ENCODE results near the gene MUC4. TPM values are rescaled to one million over a fixed set of nuclear protein-coding genes. Genes with fewer than 3 reads are reported as not detected.
"Not testable (repeated sequence)": the region's sequence is repeated elsewhere in the genome, so short reads cannot be mapped to it uniquely, and the experiment has no call there.

Gene MUC4
- polyA plus RNA-seq, 1 donor: 4.4 TPM

DNA sequence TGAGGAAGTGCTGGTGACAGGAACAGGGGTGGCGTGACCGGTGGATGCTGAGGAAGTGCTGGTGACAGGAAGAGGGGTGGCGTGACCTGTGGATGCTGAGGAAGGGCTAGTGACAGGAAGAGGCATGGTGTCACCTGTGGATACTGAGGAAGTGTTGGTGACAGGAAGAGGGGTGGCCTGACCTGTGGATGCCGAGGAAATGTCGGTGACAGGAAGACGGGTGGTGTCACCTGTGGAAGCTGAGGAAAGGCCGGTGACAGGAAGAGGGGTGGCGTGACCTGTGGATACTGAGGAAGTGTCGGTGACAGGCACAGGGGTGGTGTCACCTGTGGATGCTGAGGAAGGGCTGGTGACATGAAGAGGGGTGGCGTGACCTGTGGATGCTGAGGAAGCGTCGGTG is 30.5 kb downstream of the MUC4 start:
- not testable (repeated sequence) for H3K4me1 ChIP-seq (ENCODE audit: control insufficient read depth, insufficient read depth, low read length); H3K27me3 ChIP-seq (ENCODE audit: control insufficient read depth, insufficient read depth, low read length); H3K9me3 ChIP-seq (ENCODE audit: control insufficient read depth, low read depth, low read length); H3K36me3 ChIP-seq (ENCODE audit: control insufficient read depth, insufficient read depth, low read length); DNase-seq; H3K27ac ChIP-seq (ENCODE audit: low read length); H3K4me3 ChIP-seq (ENCODE audit: low read length)
- 91% methylated on average over 7 of the region's 12 CpGs for WGBS (ENCODE audit: insufficient coverage, low lambda C conversion rate)

DNA sequence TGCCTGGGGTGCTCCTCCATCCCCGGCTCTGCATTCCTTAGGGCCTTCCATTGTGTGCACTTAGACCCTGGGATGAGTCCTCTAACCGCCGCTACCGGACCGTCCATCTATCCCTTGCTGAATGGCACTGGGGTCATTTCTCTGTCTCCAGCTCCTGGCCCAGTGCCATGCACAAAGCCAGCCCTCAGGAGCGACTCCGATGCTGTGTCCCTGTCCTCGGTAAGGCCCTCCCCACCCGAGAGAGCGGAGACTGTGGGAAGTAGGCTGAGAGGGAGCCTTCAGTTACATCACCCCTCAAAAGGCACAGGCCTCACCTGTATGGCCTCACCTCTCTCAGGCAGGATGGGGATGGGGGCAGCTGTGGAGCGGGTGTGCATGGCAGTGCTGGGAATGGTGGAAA is 33.8 kb downstream of the MUC4 start:
- Histone ChIP-seq H3K27me3 (ENCODE audit: control insufficient read depth, insufficient read depth, low read length) (no peaks in the 10 kb centered on the region), H3K27ac (ENCODE audit: low read length) (no peak overlapping the region), H3K9me3 (ENCODE audit: control insufficient read depth, low read depth, low read length) (no peaks in the 10 kb centered on the region), H3K4me1 (ENCODE audit: control insufficient read depth, insufficient read depth, low read length) (no peaks in the 10 kb centered on the region), H3K36me3 (ENCODE audit: control insufficient read depth, insufficient read depth, low read length) (no peaks in the 10 kb centered on the region), H3K4me3 (ENCODE audit: low read length) (no peak overlapping the region)
- DNase-seq: no peak
- no CpG with 5 or more reads among the region's 11 CpGs for WGBS (ENCODE audit: insufficient coverage, low lambda C conversion rate)

DNA sequence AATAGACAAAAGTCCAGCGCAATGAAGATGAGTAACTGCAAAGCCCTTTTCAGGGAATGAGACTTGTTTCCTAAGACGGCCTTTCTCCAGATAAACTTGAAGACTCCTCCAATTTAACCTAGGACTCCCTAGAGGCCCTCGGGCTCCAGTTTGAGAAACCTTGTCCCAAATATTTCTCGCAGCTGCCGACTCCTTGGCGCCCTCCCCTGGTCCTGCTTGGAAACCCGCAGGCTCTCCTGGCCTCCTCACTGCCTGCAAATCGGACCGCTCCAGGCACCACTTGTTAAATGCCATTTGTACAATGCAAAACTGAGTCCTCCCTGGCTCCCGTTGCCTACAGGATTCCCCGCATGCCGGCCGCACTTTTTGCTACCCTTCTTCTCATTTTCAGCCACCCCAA is 36.8 kb downstream of the MUC4 start:
- DNase-seq: no peak
- 43% methylated on average over 3 of the region's 13 CpGs for WGBS (ENCODE audit: insufficient coverage, low lambda C conversion rate)

DNA sequence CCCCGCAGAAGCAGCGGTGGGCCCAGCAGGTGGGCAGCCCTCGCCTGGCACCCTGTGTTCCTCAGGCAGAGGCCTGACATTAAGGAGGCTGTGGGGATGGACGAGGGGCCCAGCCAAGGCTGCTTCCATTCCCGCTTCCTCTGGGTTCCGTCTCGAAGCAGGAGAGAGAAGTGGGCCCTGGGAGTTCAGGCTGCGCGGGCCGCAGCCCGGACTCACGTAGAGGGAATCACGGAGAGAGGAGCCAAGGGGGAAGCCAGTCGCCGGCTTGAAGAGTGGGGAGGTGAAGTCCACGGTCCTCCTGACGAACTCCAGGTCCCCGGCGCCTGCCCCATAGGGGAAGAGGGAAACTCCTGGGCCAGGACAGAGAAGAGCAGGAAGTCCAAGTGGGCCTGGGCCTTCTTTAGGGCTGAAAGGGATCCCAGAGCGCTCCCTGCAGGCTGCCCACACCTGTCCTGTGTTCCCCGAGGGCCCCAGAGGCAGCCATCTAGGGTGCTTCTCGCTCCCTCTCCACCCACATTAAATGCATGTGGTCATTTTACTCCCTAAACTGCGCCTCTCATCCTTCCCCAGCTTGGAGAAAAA is 37.7 kb downstream of the MUC4 start:
- Histone ChIP-seq H3K27ac (ENCODE audit: low read length) (no peak overlapping the region), H3K27me3 (ENCODE audit: control insufficient read depth, insufficient read depth, low read length) (no peaks in the 10 kb centered on the region), H3K36me3 (ENCODE audit: control insufficient read depth, insufficient read depth, low read length) (no peaks in the 10 kb centered on the region), H3K4me1 (ENCODE audit: control insufficient read depth, insufficient read depth, low read length) (no peaks in the 10 kb centered on the region), H3K4me3 (ENCODE audit: low read length) (no peak overlapping the region), H3K9me3 (ENCODE audit: control insufficient read depth, low read depth, low read length) (no peaks in the 10 kb centered on the region)
- no peak for DNase-seq
- 100% methylated on average over 1 of the region's 23 CpGs for WGBS (ENCODE audit: insufficient coverage, low lambda C conversion rate)

More for the DNA sequence above, 36.8 kb downstream of the MUC4 start:
- H3K4me3 ChIP-seq (ENCODE audit: low read length): no peak overlapping the region
- H3K4me1 ChIP-seq (ENCODE audit: control insufficient read depth, insufficient read depth, low read length): no peaks in the 10 kb centered on the region
- H3K36me3 ChIP-seq (ENCODE audit: control insufficient read depth, insufficient read depth, low read length): no peaks in the 10 kb centered on the region
- H3K9me3 ChIP-seq (ENCODE audit: control insufficient read depth, low read depth, low read length): no peaks in the 10 kb centered on the region
- no peaks in the 10 kb centered on the region for H3K27me3 ChIP-seq (ENCODE audit: control insufficient read depth, insufficient read depth, low read length)
- no peak overlapping the region for H3K27ac ChIP-seq (ENCODE audit: low read length)

DNA sequence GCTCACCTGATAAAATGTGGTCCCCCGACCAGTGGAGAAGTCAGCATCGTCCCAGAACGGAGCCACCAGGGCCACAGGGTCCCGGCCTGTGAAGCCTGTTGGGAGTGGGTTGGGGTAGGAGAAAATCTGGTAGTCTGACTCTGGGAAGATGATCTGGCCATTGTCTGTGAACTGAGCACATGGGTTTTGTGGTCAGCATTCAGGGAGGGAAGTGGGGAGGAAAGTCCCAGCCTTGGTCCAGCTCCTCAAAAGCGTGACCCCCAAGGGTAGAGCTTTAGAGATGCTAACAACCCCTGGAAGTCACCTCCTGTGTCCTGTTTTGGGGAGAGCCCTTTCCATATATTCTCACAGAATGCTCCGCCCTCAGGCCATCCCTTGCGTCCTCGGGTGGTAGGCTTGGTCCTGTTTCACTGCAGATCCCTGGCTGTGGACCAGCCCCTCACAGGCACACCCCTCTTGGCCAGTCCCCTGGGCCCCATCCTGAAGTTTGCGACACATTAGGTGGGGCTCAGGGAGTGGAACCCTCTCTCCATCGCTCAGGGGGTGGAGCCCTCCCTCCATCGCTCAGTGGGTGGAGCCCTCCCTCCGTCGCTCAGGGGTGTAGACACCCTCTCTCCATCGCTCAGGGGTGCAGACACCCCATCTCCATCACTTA is 40.0 kb downstream of the MUC4 start:
- WGBS (ENCODE audit: insufficient coverage, low lambda C conversion rate): no CpG with 5 or more reads among the region's 14 CpGs
- no peak for DNase-seq
- H3K9me3 ChIP-seq (ENCODE audit: control insufficient read depth, low read depth, low read length): peaks cover 6% of the 10 kb centered on the region

DNA sequence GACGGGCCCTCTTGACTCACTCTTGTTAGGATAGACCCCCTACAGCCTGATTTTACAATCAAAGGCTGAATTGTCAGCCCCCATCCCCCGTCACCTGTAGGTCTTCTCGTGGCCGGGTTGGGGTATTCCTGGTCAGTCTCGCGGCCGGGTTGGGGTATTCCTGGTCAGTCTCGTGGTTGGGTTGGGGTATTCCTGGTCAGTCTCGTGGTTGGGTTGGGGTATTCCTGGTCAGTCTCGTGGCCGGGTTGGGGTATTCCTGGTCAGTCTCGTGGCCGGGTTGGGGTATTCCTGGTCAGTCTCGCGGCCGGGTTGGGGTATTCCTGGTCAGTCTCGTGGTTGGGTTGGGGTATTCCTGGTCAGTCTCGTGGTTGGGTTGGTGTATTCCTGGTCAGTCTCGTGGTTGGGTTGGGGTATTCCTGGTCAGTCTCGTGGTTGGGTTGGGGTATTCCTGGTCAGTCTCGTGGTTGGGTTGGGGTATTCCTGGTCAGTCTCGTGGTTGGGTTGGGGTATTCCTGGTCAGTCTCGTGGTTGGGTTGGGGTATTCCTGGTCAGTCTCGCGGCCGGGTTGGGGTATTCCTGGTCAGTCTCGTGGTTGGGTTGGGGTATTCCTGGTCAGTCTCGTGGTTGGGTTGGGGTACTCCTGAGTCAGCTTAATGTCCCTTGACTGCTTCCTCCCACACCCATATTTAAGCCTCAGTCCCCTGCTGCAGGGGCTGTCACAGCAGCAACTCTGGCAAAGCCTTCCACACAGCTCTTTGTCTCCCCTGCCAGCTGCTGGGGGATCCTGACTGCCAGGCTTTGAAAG is 40.7 kb downstream of the MUC4 start:
- not testable (repeated sequence) for H3K4me3 ChIP-seq (ENCODE audit: low read length); H3K27me3 ChIP-seq (ENCODE audit: control insufficient read depth, insufficient read depth, low read length); DNase-seq; H3K27ac ChIP-seq (ENCODE audit: low read length); H3K4me1 ChIP-seq (ENCODE audit: control insufficient read depth, insufficient read depth, low read length); H3K36me3 ChIP-seq (ENCODE audit: control insufficient read depth, insufficient read depth, low read length); H3K9me3 ChIP-seq (ENCODE audit: control insufficient read depth, low read depth, low read length)
- no CpG with 5 or more reads among the region's 28 CpGs for WGBS (ENCODE audit: insufficient coverage, low lambda C conversion rate)

More for the DNA sequence above, 40.0 kb downstream of the MUC4 start:
- Histone ChIP-seq H3K4me3 (ENCODE audit: low read length) (no peak overlapping the region), H3K27ac (ENCODE audit: low read length) (no peak overlapping the region), H3K4me1 (ENCODE audit: control insufficient read depth, insufficient read depth, low read length) (no peaks in the 10 kb centered on the region), H3K36me3 (ENCODE audit: control insufficient read depth, insufficient read depth, low read length) (no peaks in the 10 kb centered on the region), H3K27me3 (ENCODE audit: control insufficient read depth, insufficient read depth, low read length) (no peaks in the 10 kb centered on the region)

DNA sequence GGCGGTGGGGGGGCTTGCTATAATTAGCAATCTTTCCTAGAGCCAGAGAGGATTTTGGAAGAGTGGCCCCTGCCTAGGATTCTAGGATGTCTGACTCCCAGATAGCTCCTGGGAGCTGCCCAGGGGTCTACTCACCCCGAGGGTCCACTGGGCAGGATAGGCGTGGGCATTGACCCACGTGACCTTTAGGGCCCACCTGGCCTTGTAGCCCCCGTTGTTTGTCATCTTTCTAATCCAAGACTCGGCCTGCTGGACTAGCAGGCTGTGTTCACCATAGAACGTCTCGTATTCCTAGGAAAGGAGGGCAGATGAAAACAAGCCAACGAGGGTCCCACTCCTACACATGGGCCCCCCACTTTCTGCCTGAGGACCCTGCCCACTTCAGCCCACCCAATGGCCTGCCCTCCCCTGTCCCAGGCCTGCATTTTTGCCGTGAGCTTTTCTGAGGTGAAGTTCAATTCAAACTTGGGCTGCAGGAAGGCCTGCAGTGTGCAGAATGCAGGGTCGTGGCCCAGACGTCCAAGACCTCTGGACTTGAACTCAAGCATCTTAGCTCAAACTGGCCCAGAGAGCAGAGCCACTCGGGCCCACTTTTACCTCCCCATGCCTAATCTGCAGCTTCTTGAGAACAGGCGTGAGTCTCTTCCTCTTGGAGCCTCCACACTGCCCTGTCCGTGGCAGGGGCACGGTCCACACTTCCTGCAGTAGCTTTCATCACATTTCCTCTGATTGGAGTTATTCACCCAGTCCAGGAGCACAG is 41.5 kb downstream of the MUC4 start:
- Histone ChIP-seq H3K27me3 (ENCODE audit: control insufficient read depth, insufficient read depth, low read length) (no peaks in the 10 kb centered on the region), H3K9me3 (ENCODE audit: control insufficient read depth, low read depth, low read length) (peaks cover 6% of the 10 kb centered on the region), H3K4me3 (ENCODE audit: low read length) (no peak overlapping the region), H3K4me1 (ENCODE audit: control insufficient read depth, insufficient read depth, low read length) (no peaks in the 10 kb centered on the region), H3K36me3 (ENCODE audit: control insufficient read depth, insufficient read depth, low read length) (no peaks in the 10 kb centered on the region), H3K27ac (ENCODE audit: low read length) (no peak overlapping the region)
- WGBS (ENCODE audit: insufficient coverage, low lambda C conversion rate): no CpG with 5 or more reads among the region's 16 CpGs
- DNase-seq: no peak

DNA sequence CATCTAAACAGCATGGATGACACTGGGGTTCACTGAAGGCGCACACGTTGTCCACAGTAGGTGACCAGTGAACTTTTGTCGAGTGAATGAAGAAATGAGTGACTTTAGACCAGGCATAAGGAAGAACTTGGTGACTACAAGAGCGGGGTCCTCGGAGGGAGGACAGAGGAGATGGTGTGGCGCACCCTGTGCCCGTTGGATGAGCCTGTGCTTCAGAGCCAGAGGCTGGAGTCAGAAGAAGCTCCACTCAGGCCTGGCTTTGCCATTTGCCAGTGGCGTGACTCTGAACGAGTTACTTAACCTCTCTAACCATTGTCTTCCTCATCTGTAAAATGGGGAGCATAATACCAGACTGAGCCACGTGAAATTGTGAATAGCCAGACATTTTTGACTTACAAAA is 42.2 kb downstream of the MUC4 start:
- H3K4me1 ChIP-seq (ENCODE audit: control insufficient read depth, insufficient read depth, low read length): no peaks in the 10 kb centered on the region
- no CpG with 5 or more reads among the region's 10 CpGs for WGBS (ENCODE audit: insufficient coverage, low lambda C conversion rate)
- H3K9me3 ChIP-seq (ENCODE audit: control insufficient read depth, low read depth, low read length): peaks cover 6% of the 10 kb centered on the region
- no peaks in the 10 kb centered on the region for H3K36me3 ChIP-seq (ENCODE audit: control insufficient read depth, insufficient read depth, low read length)
- H3K27ac ChIP-seq (ENCODE audit: low read length): no peak overlapping the region
- DNase-seq: no peak
- H3K27me3 ChIP-seq (ENCODE audit: control insufficient read depth, insufficient read depth, low read length): no peaks in the 10 kb centered on the region
- no peak overlapping the region for H3K4me3 ChIP-seq (ENCODE audit: low read length)

DNA sequence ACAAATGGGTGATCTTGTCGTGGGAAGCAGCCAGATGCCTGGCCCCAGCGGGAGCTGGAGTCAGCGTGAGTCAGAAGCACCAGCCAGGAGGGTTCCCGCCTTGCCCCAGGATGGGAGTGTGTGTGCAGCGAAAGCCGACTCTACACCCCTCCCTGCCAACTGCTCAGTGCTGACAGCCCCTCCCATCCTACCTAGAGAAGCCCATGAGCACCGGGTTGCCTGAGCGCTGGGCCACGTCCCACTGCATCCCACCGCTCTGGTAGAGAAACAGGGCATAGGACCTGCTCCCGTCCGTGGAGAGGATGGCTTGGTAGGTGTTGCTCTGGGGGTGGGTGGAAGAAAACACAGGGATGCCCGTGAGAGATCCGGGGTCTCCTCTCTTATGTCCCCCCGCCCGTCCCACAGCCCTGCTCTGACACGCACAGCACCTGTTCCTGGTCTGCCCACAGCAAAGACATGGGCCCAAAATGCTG is 42.9 kb downstream of the MUC4 start:
- Histone ChIP-seq H3K27ac (ENCODE audit: low read length) (no peak overlapping the region), H3K4me1 (ENCODE audit: control insufficient read depth, insufficient read depth, low read length) (no peaks in the 10 kb centered on the region), H3K27me3 (ENCODE audit: control insufficient read depth, insufficient read depth, low read length) (peaks cover 2% of the 10 kb centered on the region), H3K9me3 (ENCODE audit: control insufficient read depth, low read depth, low read length) (peaks cover 6% of the 10 kb centered on the region), H3K36me3 (ENCODE audit: control insufficient read depth, insufficient read depth, low read length) (no peaks in the 10 kb centered on the region), H3K4me3 (ENCODE audit: low read length) (no peak overlapping the region)
- no peak for DNase-seq
- no CpG with 5 or more reads among the region's 17 CpGs for WGBS (ENCODE audit: insufficient coverage, low lambda C conversion rate)

DNA sequence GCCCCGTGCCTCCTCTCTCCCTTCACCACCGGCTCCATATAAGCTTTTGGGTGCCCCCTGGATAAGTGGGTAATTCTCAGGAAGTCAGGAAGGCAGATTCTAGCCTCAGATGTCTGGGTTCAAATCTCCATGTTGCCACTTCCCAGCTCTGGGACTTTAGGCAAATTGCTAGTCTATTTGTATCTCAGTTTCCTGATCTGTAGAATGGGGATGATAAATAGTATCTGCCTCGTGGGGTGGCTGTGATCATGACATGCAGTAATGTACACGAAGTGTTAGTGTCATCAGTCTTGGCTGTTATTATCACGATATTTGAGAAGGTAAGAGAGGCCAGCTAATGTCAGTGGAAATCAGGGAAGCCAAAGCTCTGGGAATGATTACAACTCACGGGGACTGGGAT is 43.3 kb downstream of the MUC4 start:
- Histone ChIP-seq H3K27ac (ENCODE audit: low read length) (no peak overlapping the region), H3K36me3 (ENCODE audit: control insufficient read depth, insufficient read depth, low read length) (no peaks in the 10 kb centered on the region), H3K4me1 (ENCODE audit: control insufficient read depth, insufficient read depth, low read length) (no peaks in the 10 kb centered on the region), H3K4me3 (ENCODE audit: low read length) (no peak overlapping the region), H3K9me3 (ENCODE audit: control insufficient read depth, low read depth, low read length) (peaks cover 6% of the 10 kb centered on the region), H3K27me3 (ENCODE audit: control insufficient read depth, insufficient read depth, low read length) (peaks cover 7% of the 10 kb centered on the region)
- no CpG with 5 or more reads among the region's 6 CpGs for WGBS (ENCODE audit: insufficient coverage, low lambda C conversion rate)
- no peak for DNase-seq

All from large intestine (tissue), 3 donors.